SK-N-SH treated with all-trans-retinoic acid at 6 μM for 48 hours (cell line): ENCODE measurements around the gene TTC39C.

Experiments
- ATAC-seq: fragments of 200-7000 bp; cut with Tn5 transposase; 3 replicates; pipeline ENCODE4 v1.9.1; 2020; ENCODE audit warnings: mild to moderate bottlenecking, moderate library complexity
- ARNTL ChIP-seq: fragments of 450-650 bp; formaldehyde crosslinking; IDR thresholded peaks from 2 replicates; pipeline ENCODE4 v1.5.0; 2020; ENCODE audit warnings: low read depth, mild to moderate bottlenecking, moderate library complexity, borderline replicate concordance
- BACH2 ChIP-seq: fragments of 250-450 bp; sonication (Bioruptor Pico); IDR thresholded peaks from 2 replicates; pipeline ENCODE4 v1.9.0; 2021; ENCODE audit warnings: mild to moderate bottlenecking, borderline replicate concordance
- CREB5 ChIP-seq: fragments of 250-450 bp; sonication (Bioruptor Pico); IDR thresholded peaks from 2 replicates; pipeline ENCODE4 v1.5.1; 2020; ENCODE audit warnings: low read depth, mild to moderate bottlenecking, moderate library complexity
- CSDC2 ChIP-seq: fragments of 250-450 bp; sonication (Bioruptor Pico); IDR thresholded peaks from 2 replicates; pipeline ENCODE4 v1.5.0; 2020; ENCODE audit warnings: mild to moderate bottlenecking, moderate library complexity
- CSRNP3 ChIP-seq: fragments of 250-450 bp; sonication (Bioruptor Pico); IDR thresholded peaks from 2 replicates; pipeline ENCODE4 v1.5.1; 2021; ENCODE audit warnings: mild to moderate bottlenecking, moderate library complexity
- ESRRG ChIP-seq: fragments of 250-450 bp; sonication (Bioruptor Pico); IDR thresholded peaks from 2 replicates; pipeline ENCODE4 v1.6.1; 2021; ENCODE audit warnings: mild to moderate bottlenecking
- GLIS3 ChIP-seq: fragments of 250-450 bp; sonication (Bioruptor Pico); IDR thresholded peaks from 2 replicates; pipeline ENCODE4 v1.5.0; 2020; ENCODE audit warnings: mild to moderate bottlenecking, moderate library complexity
- ISL1 ChIP-seq: fragments of 250-450 bp; sonication (Bioruptor Pico); IDR thresholded peaks from 2 replicates; pipeline ENCODE4 v2.1.2; 2022; ENCODE audit warnings: mild to moderate bottlenecking, moderate library complexity
- PATZ1 ChIP-seq: fragments of 250-450 bp; sonication (Bioruptor Pico); IDR thresholded peaks from 2 replicates; pipeline ENCODE4 v1.8.0; 2020; ENCODE audit warnings: mild to moderate bottlenecking, moderate library complexity, borderline replicate concordance
- PPARA ChIP-seq: fragments of 250-450 bp; sonication (Bioruptor Pico); IDR thresholded peaks from 2 replicates; pipeline ENCODE4 v1.5.0; 2020; ENCODE audit warnings: mild to moderate bottlenecking, borderline replicate concordance
- RARB ChIP-seq: fragments of 250-450 bp; sonication (Bioruptor Pico); IDR thresholded peaks from 2 replicates; pipeline ENCODE4 v1.8.0; 2021; ENCODE audit warnings: mild to moderate bottlenecking, moderate library complexity
- SNAI2 ChIP-seq: fragments of 250-450 bp; sonication (Bioruptor Pico); IDR thresholded peaks from 2 replicates; pipeline ENCODE4 v1.5.0; 2020; ENCODE audit warnings: mild to moderate bottlenecking, moderate library complexity
- TCF4 ChIP-seq: fragments of 250-450 bp; sonication (Bioruptor Pico); IDR thresholded peaks from 2 replicates; pipeline ENCODE4 v1.8.0; 2021; ENCODE audit warnings: mild to moderate bottlenecking, moderate library complexity, borderline replicate concordance
- TOX ChIP-seq: fragments of 250-450 bp; sonication (Bioruptor Pico); IDR thresholded peaks from 2 replicates; pipeline ENCODE4 v1.8.0; 2021; ENCODE audit warnings: mild to moderate bottlenecking, moderate library complexity, borderline replicate concordance
- ZFP3 ChIP-seq: fragments of 250-450 bp; sonication (Bioruptor Pico); IDR thresholded peaks from 2 replicates; pipeline ENCODE4 v1.5.0; 2020; ENCODE audit warnings: mild to moderate bottlenecking, moderate library complexity
- ZNF565 ChIP-seq: fragments of 450-650 bp; formaldehyde crosslinking; conservative IDR thresholded peaks from 2 replicates; pipeline ENCODE4 v1.5.0; 2020; ENCODE audit warnings: low read depth, mild to moderate bottlenecking, moderate library complexity
- ZNF70 ChIP-seq: fragments of 450-650 bp; formaldehyde crosslinking; IDR thresholded peaks from 2 replicates; pipeline ENCODE4 v1.5.0; 2020; ENCODE audit warnings: mild to moderate bottlenecking, moderate library complexity
- TF ChIP-seq, protein P1 (sequence below): fragments of 250-450 bp; sonication (Bioruptor Pico); IDR thresholded peaks from 2 replicates; pipeline ENCODE4 v1.8.0; 2021; ENCODE audit warnings: low read depth, mild to moderate bottlenecking, moderate library complexity, borderline replicate concordance

The TTC39C gene

GRCh38 chr18:24049142-24049541 is 34.6 kb downstream of the TTC39C start:
- ATAC-seq: no peak
- TF ChIP-seq BACH2 (CRISPR knock-in tag) (no peak), TCF4 (CRISPR knock-in tag) (no peak), CSDC2 (CRISPR knock-in tag) (no peak), ZNF70 (no peak), ZNF565 (no peak)
- TF ChIP-seq, protein P1, sequence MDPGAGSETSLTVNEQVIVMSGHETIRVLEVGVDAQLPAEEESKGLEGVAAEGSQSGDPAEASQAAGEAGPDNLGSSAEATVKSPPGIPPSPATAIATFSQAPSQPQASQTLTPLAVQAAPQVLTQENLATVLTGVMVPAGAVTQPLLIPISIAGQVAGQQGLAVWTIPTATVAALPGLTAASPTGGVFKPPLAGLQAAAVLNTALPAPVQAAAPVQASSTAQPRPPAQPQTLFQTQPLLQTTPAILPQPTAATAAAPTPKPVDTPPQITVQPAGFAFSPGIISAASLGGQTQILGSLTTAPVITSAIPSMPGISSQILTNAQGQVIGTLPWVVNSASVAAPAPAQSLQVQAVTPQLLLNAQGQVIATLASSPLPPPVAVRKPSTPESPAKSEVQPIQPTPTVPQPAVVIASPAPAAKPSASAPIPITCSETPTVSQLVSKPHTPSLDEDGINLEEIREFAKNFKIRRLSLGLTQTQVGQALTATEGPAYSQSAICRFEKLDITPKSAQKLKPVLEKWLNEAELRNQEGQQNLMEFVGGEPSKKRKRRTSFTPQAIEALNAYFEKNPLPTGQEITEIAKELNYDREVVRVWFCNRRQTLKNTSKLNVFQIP: no peak

- no peak for ATAC-seq
- TF ChIP-seq ESRRG (CRISPR knock-in tag) (no peak), CREB5 (CRISPR knock-in tag) (no peak), GLIS3 (CRISPR knock-in tag) (no peak)
Measured at GRCh38 chr18:24051031-24051947, 36.7 kb downstream of the TTC39C start.

- ATAC-seq: no peak
- no peak for TF ChIP-seq ESRRG (CRISPR knock-in tag)
- no peak for TF ChIP-seq ISL1 (CRISPR knock-in tag)
- TF ChIP-seq SNAI2: no peak
- TF ChIP-seq BACH2 (CRISPR knock-in tag): no peak
- TF ChIP-seq TCF4 (CRISPR knock-in tag): no peak
- TF ChIP-seq ARNTL (CRISPR knock-in tag): no peak
- no peak for TF ChIP-seq PPARA
- TF ChIP-seq CREB5 (CRISPR knock-in tag): no peak
- TF ChIP-seq GLIS3 (CRISPR knock-in tag): no peak
Measured at GRCh38 chr18:24052053-24052452, 37.5 kb downstream of the TTC39C start.

DNA sequence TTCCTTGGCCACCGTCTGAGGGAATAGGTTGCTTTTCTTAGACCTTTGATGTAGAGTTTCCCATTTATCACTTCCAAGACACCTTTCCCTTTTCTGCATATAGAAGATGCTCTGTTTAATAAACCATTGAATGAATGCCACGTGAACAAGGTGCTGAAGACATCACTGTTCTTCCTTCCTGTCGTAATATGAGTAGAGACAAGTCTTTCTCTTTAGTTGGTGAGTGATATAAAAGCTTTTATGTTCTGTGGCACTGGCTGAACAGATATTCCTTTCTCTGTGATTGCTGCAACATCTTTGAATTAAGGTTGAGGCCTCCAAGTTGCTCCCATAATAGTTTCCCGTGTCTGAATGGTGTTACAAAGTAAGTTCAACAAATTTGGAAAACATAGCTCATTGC is 38.7 kb downstream of the TTC39C start:
- 0 out of 3 replicates have a peak, but pooled peaks have one; percentile 18 for ATAC-seq
- TF ChIP-seq PPARA (no peak), ESRRG (CRISPR knock-in tag) (no peak), CSDC2 (CRISPR knock-in tag) (no peak), TOX (CRISPR knock-in tag) (no peak), ISL1 (CRISPR knock-in tag) (no peak), ARNTL (CRISPR knock-in tag) (no peak), RARB (no peak), ZFP3 (no peak), ZNF70 (no peak), GLIS3 (CRISPR knock-in tag) (no peak), CSRNP3 (CRISPR knock-in tag) (no peak), ZNF565 (no peak), PATZ1 (CRISPR knock-in tag) (no peak), SNAI2 (no peak)
- TF ChIP-seq, protein P1: no peak
